ENCODE measurements around the gene AGBL4.

GRCh38 chr1:49358036-49358435 lies 665.7 kb downstream of the AGBL4 start:
- TF ChIP-seq, protein P1, sequence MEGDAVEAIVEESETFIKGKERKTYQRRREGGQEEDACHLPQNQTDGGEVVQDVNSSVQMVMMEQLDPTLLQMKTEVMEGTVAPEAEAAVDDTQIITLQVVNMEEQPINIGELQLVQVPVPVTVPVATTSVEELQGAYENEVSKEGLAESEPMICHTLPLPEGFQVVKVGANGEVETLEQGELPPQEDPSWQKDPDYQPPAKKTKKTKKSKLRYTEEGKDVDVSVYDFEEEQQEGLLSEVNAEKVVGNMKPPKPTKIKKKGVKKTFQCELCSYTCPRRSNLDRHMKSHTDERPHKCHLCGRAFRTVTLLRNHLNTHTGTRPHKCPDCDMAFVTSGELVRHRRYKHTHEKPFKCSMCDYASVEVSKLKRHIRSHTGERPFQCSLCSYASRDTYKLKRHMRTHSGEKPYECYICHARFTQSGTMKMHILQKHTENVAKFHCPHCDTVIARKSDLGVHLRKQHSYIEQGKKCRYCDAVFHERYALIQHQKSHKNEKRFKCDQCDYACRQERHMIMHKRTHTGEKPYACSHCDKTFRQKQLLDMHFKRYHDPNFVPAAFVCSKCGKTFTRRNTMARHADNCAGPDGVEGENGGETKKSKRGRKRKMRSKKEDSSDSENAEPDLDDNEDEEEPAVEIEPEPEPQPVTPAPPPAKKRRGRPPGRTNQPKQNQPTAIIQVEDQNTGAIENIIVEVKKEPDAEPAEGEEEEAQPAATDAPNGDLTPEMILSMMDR (IDR thresholded peaks at IDR 0.05): no peak
- TF ChIP-seq POLR2A (IDR thresholded peaks at IDR 0.05): no peak
